Activated T-cell treated with anti-CD3 and anti-CD28 coated beads for 24 hours (primary cell): ENCODE results near the gene TCHH.

ENCODE experiments used
- DNase-seq: peaks from one replicate; pipeline ENCODE4 v3.0.0-alpha.2; 2020; ENCODE audit warnings: low read depth

The TCHH gene

GRCh38 chr1:152067150-152067549 is 48.1 kb downstream of the TCHH start:
- DNase-seq = no peak

- no peak for DNase-seq
Measured at GRCh38 chr1:152061952-152062351, 53.3 kb downstream of the TCHH start.
